Spleen (tissue), 11 donors: ENCODE measurements around the gene TESMIN. TPM values are rescaled to one million over a fixed set of nuclear protein-coding genes. Genes with fewer than 3 reads are reported as not detected.

Experiments used
- DNase-seq: peaks from one replicate; pipeline ENCODE4 v3.0.0-alpha.2; 2020
- H3K27ac ChIP-seq, 8 donors: fragments of 200-600 bp; sonication (generic) in 7 of 8; 1 replicate in 4 of 8; 2 replicates in 4 of 8; pipeline versions ENCODE4 v1.5.0 to v1.8.0; 2016 to 2021; ENCODE audit warnings: inconsistent platforms in 4 of 8, mild to moderate bottlenecking in 4 of 8, moderate library complexity in 1 of 8
- H3K27me3 ChIP-seq, 7 donors: fragments of 200-600 bp; sonication (generic) in 6 of 7; replicated peaks in 1 of 7; 1 replicate in 4 of 7; 2 replicates in 3 of 7; pipeline versions ENCODE4 v1.5.0 to v1.8.0; 2016 to 2021; ENCODE audit warnings: inconsistent platforms in 3 of 7, mild to moderate bottlenecking in 1 of 7
- H3K36me3 ChIP-seq, 6 donors: fragments of 200-600 bp; sonication (generic) in 5 of 6; 1 replicate in 4 of 6; 2 replicates in 2 of 6; pipeline versions ENCODE4 v1.5.0 to v1.8.0; 2016 to 2021; ENCODE audit warnings: inconsistent platforms in 2 of 6
- H3K4me1 ChIP-seq, 6 donors: fragments of 200-600 bp; sonication (generic) in 5 of 6; 1 replicate in 3 of 6; 2 replicates in 3 of 6; pipeline versions ENCODE4 v1.5.0 to v1.8.0; 2016 to 2021; ENCODE audit warnings: inconsistent platforms in 3 of 6
- H3K4me3 ChIP-seq, 8 donors: fragments of 200-600 bp; sonication (generic) in 7 of 8; 1 replicate in 4 of 8; 2 replicates in 4 of 8; pipeline versions ENCODE4 v1.5.0 to v1.8.0; 2016 to 2021; ENCODE audit warnings: inconsistent platforms in 4 of 8, mild to moderate bottlenecking in 4 of 8, moderate library complexity in 2 of 8
- H3K9me3 ChIP-seq, 8 donors: fragments of 200-600 bp; sonication (generic) in 7 of 8; 1 replicate in 4 of 8; 2 replicates in 4 of 8; pipeline versions ENCODE4 v1.5.0 to v1.8.0; 2016 to 2021; ENCODE audit warnings: inconsistent platforms in 4 of 8
- POLR2A ChIP-seq, 3 donors: fragments of 450-650 bp; IDR thresholded peaks; one replicate each; pipeline ENCODE4 v1.5.1; 2017; ENCODE audit warnings: antibody characterized with exemption in 3 of 3, mild to moderate bottlenecking in 1 of 3
- POLR2AphosphoS5 ChIP-seq, 3 donors: sonication (generic); formaldehyde crosslinking; IDR thresholded peaks; one replicate each; pipeline ENCODE4 v1.5.1; 2017; ENCODE audit warnings: antibody characterized with exemption in 3 of 3
- WGBS, 5 donors: extraction: QIAGEN DNeasy Blood & Tissue Kit in 3 of 5; methylation state at CpG; one replicate each; pipeline versions ENCODE4 v1.1.5 to v1.1.7; 2013 to 2018; 5-methylcytosine and 5-hydroxymethylcytosine counted together
- intact Hi-C: fragments of 100-400 bp; cut with DNase I; formaldehyde crosslinking; loops from one replicate; pipeline ENCODE4 v1.15.0; 2023; ENCODE audit warnings: low total_unique reads
- polyA plus RNA-seq, 3 donors: library from polyadenylated mRNA; stranded (reverse); fragments of 200-250 nt; gene quantifications; one replicate each; pipeline ENCODE4 v1.2.1, GENCODE V29; 2013
- total RNA-seq, 7 donors: library from RNA; depleted of rRNA in 3 of 7; stranded (reverse); fragments of >200 nt in 3 of 7; fragmentation: NEBNext Ultra II Directional in 4 of 7; extraction: Animal tissue kit (Norgen Biotek cat#: 25700) in 4 of 7; gene quantifications; one replicate each; pipeline versions ENCODE4 v1.1.0 to v1.2.1, GENCODE V29; 2016 to 2021
- TF ChIP-seq, protein P1 (sequence below), 11 experiments: fragments of 200-600 bp in 7 of 11; fragments of 450-650 bp in 4 of 11; sonication (generic) in 4 of 11; IDR thresholded peaks in 8 of 11; conservative IDR thresholded peaks in 3 of 11; 1 replicate in 7 of 11; 2 replicates in 4 of 11; pipeline versions ENCODE4 v1.4.0 to v1.8.0; 2016 to 2021; ENCODE audit warnings: antibody characterized with exemption in 11 of 11, inconsistent platforms in 4 of 11, mild to moderate bottlenecking in 1 of 11
- donor health status: healthy with polysubstance abuse.
- donor health status: DM: no; HTN: no; CAD: no; lungs with moderate emphysema.
- donor health status: DM: no; HTN: no; CAD: no.
- donor health status: Bipolar disorder and iron deficiency.
- donor health status: healthy.
- donor health status: DM: no; HTN: no; CAD: no.
- donor health status: DM: yes; HTN: yes; CAD: no.

TESMIN gene
- total and polyA plus RNA-seq, 10 donors, result 0.70 to 8.4 (median 4.4) TPM

DNA sequence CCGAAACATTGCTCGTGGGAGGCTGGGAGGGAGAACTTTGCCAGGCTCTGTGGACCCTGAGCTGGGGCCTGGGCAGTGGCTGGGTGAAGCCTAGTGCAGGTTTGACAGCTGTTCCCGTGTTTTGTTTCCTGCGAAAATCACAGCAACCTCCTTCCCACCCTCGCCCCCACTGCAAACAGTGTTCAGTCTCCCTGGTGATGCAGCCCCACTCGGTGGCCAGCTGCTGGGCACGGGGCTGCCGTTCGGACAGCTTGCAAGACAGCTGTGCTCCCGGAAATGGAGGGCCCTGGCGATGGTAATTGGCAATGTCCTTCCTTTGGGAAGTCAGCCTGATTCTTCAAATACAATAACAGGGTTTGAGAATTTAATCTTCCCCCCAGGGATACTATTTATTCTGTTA, 77.3 kb downstream of the TESMIN start:
- 84 to 98% (median 89%) methylated on average over 11 of the region's 11 CpGs for WGBS, 5 donors
- intact Hi-C loops, result no loop called here
- DNase-seq, result peak; percentile 46
- Histone ChIP-seq H3K27ac (no peak overlapping the region), H3K36me3 (no peaks in the 10 kb centered on the region), H3K9me3 (peaks cover 0 to 9% (median 6%) of the 10 kb centered on the region in 8 donors), H3K27me3 (peaks cover 0 to 35% (median 0%) of the 10 kb centered on the region in 7 donors), H3K4me3 (no peak overlapping the region), H3K4me1 (peaks cover 0 to 8% (median 0%) of the 10 kb centered on the region in 6 donors)
- TF ChIP-seq, protein P1, sequence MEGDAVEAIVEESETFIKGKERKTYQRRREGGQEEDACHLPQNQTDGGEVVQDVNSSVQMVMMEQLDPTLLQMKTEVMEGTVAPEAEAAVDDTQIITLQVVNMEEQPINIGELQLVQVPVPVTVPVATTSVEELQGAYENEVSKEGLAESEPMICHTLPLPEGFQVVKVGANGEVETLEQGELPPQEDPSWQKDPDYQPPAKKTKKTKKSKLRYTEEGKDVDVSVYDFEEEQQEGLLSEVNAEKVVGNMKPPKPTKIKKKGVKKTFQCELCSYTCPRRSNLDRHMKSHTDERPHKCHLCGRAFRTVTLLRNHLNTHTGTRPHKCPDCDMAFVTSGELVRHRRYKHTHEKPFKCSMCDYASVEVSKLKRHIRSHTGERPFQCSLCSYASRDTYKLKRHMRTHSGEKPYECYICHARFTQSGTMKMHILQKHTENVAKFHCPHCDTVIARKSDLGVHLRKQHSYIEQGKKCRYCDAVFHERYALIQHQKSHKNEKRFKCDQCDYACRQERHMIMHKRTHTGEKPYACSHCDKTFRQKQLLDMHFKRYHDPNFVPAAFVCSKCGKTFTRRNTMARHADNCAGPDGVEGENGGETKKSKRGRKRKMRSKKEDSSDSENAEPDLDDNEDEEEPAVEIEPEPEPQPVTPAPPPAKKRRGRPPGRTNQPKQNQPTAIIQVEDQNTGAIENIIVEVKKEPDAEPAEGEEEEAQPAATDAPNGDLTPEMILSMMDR (IDR thresholded peaks at IDR 0.05 in 8 of 11, conservative IDR thresholded peaks at IDR 0.05 in 3 of 11), result no peak
- TF ChIP-seq POLR2A (IDR thresholded peaks at IDR 0.05), result no peak
- no peak for TF ChIP-seq POLR2AphosphoS5 (IDR thresholded peaks at IDR 0.05)

DNA sequence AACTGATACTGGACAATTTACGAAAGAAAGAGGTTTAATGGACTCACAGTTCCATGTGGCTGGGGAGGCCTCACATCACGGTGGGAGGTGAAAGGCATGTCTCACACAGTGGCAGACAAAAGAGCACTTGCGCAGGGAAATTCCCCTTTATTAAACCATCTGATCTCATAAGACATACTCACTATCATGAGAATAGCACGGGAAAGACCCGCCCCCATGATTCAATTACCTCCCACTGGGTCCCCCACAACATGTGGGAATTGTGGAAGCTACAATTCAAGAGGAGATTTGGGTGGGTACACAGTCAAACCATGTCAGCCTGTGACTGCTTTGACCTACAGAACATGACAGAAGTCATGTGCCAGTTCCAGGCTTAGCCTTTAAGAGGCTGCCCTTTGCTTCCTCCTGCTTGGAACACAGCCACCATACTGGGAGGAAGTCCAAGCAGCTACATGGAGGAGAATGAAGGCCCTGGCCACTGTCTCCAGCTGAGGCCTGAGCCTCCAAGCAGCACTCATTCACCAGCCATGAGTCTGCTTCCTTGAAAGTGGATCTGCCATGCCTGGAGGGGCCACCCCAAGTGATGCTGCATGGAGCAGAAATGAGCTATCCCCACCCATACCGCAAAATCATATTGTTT, 77.9 kb downstream of the TESMIN start:
- Histone ChIP-seq H3K4me1 (peaks cover 0 to 8% (median 0%) of the 10 kb centered on the region in 6 donors), H3K9me3 (peaks cover 0 to 9% (median 6%) of the 10 kb centered on the region in 8 donors), H3K27me3 (peaks cover 0 to 36% (median 0%) of the 10 kb centered on the region in 7 donors), H3K27ac (no peak overlapping the region), H3K4me3 (no peak overlapping the region), H3K36me3 (no peaks in the 10 kb centered on the region)
- TF ChIP-seq POLR2AphosphoS5 (IDR thresholded peaks at IDR 0.05) (no peak), POLR2A (IDR thresholded peaks at IDR 0.05) (no peak)
- TF ChIP-seq, protein P1 (IDR thresholded peaks at IDR 0.05 in 8 of 11, conservative IDR thresholded peaks at IDR 0.05 in 3 of 11), result no peak
- intact Hi-C loops, result no loop called here
- WGBS, 5 donors, result 83 to 94% (median 89%) methylated on average over 6 of the region's 6 CpGs
- DNase-seq, result peak; percentile 22

DNA sequence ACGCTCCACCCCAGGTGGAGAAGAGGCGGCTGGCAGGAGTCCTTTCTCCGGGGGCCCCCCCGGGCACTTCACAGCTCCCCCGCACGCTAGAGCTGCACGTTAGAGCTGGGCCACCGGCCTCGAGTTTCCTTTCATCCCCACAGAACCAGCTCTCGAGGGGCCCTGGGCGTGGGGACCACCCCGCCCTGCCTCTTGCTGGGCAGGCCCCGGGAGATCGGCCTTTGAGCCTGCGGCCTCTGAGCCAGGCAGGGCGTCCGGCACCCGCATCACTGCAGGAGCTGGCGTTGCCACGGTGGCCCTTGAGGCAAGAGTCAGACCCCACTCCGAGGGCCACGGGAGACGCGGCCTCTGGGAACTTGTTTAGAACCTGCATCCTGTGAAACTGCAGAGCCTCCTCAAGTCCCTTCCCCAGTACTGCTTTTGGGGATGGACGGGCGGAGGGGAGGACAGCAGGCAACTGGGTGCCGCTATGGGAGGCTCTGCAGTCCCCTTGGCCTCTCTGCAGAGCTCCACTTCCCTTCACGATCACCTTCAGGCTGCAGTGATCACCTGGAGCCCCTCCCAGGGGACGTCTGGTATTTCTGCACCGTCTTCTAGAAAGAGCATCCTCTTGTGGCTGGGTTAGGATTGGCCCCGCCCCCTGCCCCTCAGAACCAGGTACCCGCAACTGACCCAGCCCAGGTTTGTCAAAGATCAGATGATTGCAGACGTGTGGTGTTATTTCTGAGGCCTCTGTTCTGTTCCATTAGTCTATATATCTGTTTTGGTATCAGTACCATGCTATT, 80.9 kb downstream of the TESMIN start:
- 81 to 86% (median 84%) methylated on average over 22 to 33 of the region's 33 CpGs for WGBS, 5 donors
- intact Hi-C loops, result no loop called here
- peaks cover 0 to 9% (median 6%) of the 10 kb centered on the region in 8 donors for H3K9me3 ChIP-seq
- no peaks in the 10 kb centered on the region for H3K36me3 ChIP-seq
- DNase-seq, result peak; percentile 71
- H3K4me1 ChIP-seq, result no peaks in the 10 kb centered on the region
- H3K27ac ChIP-seq, result no peak overlapping the region
- H3K4me3 ChIP-seq, result no peak overlapping the region
- H3K27me3 ChIP-seq, result peaks cover 0 to 40% (median 0%) of the 10 kb centered on the region in 7 donors
- TF ChIP-seq, protein P1 (IDR thresholded peaks at IDR 0.05 in 8 of 11, conservative IDR thresholded peaks at IDR 0.05 in 3 of 11), result no peak
- TF ChIP-seq POLR2AphosphoS5 (IDR thresholded peaks at IDR 0.05) (no peak), POLR2A (IDR thresholded peaks at IDR 0.05) (no peak)
